ENCODE measurements around the gene LYG2. TPM values are rescaled to one million over a fixed set of nuclear protein-coding genes. Genes with fewer than 3 reads are reported as not detected.
A peak's percentile ranks its signal among the peaks of the same experiment; 100 is the strongest.
"Not testable (repeated sequence)": the region's sequence is repeated elsewhere in the genome, so short reads cannot be mapped to it uniquely, and the experiment has no call there.

Gene LYG2
- total RNA-seq, 2 experiments from 2014 or later = not detected

GRCh38 chr2:99249951-99250350 lies 5.5 kb downstream of the LYG2 start:
- no peak for ATAC-seq
- H3K27me3 Mint-ChIP-seq = no peaks in the 10 kb centered on the region
- no peaks in the 10 kb centered on the region for H3K36me3 Mint-ChIP-seq
- CTCF ChIA-PET = no interaction called here
- no peak for DNase-seq
- no peak overlapping the region for H3K27ac Mint-ChIP-seq
- no peak overlapping the region for H3K4me3 Mint-ChIP-seq
- H3K4me1 Mint-ChIP-seq = no peaks in the 10 kb centered on the region
- peaks cover 4% of the 10 kb centered on the region for H3K9me3 Mint-ChIP-seq (ENCODE audit: low read depth)

GRCh38 chr2:99242151-99242550 lies 13.3 kb downstream of the LYG2 start:
- Mint-ChIP-seq H3K9me3 (ENCODE audit: low read depth) (no peaks in the 10 kb centered on the region), H3K4me1 (no peaks in the 10 kb centered on the region), H3K4me3 (no peak overlapping the region), H3K27me3 (no peaks in the 10 kb centered on the region), H3K36me3 (no peaks in the 10 kb centered on the region), H3K27ac (no peak overlapping the region)
- no peak for DNase-seq
- CTCF ChIA-PET = no interaction called here
- no peak for ATAC-seq

GRCh38 chr2:99240431-99240830 lies 15.0 kb downstream of the LYG2 start:
- Mint-ChIP-seq H3K27me3 (no peaks in the 10 kb centered on the region), H3K9me3 (ENCODE audit: low read depth) (no peaks in the 10 kb centered on the region), H3K27ac (no peak overlapping the region), H3K4me1 (no peaks in the 10 kb centered on the region), H3K36me3 (no peaks in the 10 kb centered on the region), H3K4me3 (no peak overlapping the region)
- CTCF ChIA-PET = no interaction called here
- DNase-seq (no peak), ATAC-seq (no peak)

- Mint-ChIP-seq H3K4me3 (no peak overlapping the region), H3K9me3 (ENCODE audit: low read depth) (no peaks in the 10 kb centered on the region), H3K36me3 (no peaks in the 10 kb centered on the region), H3K27ac (no peak overlapping the region), H3K27me3 (no peaks in the 10 kb centered on the region), H3K4me1 (no peaks in the 10 kb centered on the region)
- CTCF ChIA-PET = no interaction called here
- no peak for DNase-seq
- no peak for ATAC-seq
Measured at GRCh38 chr2:99238599-99238998, 16.9 kb downstream of the LYG2 start.

GRCh38 chr2:99233177-99233576 lies 22.3 kb downstream of the LYG2 start:
- H3K27ac Mint-ChIP-seq; ATAC-seq; H3K9me3 Mint-ChIP-seq (ENCODE audit: low read depth); H3K27me3 Mint-ChIP-seq; CTCF ChIA-PET; H3K4me1 Mint-ChIP-seq; H3K4me3 Mint-ChIP-seq; DNase-seq; H3K36me3 Mint-ChIP-seq: not testable (repeated sequence)

GRCh38 chr2:99217929-99218501 lies 37.5 kb downstream of the LYG2 start:
- DNase-seq (no peak), ATAC-seq (peak; percentile 16)
- Mint-ChIP-seq H3K36me3 (peaks cover 8% of the 10 kb centered on the region), H3K9me3 (ENCODE audit: low read depth) (peaks cover 2% of the 10 kb centered on the region), H3K27me3 (no peaks in the 10 kb centered on the region), H3K27ac (no peak overlapping the region), H3K4me3 (no peak overlapping the region), H3K4me1 (peaks cover 4% of the 10 kb centered on the region)
- CTCF ChIA-PET = no interaction called here

- no peaks in the 10 kb centered on the region for H3K27me3 Mint-ChIP-seq
- no peak overlapping the region for H3K27ac Mint-ChIP-seq
- peaks cover 2% of the 10 kb centered on the region for H3K9me3 Mint-ChIP-seq (ENCODE audit: low read depth)
Measured at GRCh38 chr2:99216096-99216495, 39.4 kb downstream of the LYG2 start.

GRCh38 chr2:99205491-99205890 lies 50.0 kb downstream of the LYG2 start:
- Mint-ChIP-seq H3K27me3 (no peaks in the 10 kb centered on the region), H3K9me3 (ENCODE audit: low read depth) (peaks cover 5% of the 10 kb centered on the region), H3K4me1 (peaks cover 6% of the 10 kb centered on the region), H3K4me3 (no peak overlapping the region), H3K36me3 (peaks cover 39% of the 10 kb centered on the region), H3K27ac (no peak overlapping the region)
- DNase-seq (no peak), ATAC-seq (no peak)
- CTCF ChIA-PET = no interaction called here

More at GRCh38 chr2:99216096-99216495, 39.4 kb downstream of the LYG2 start:
- Mint-ChIP-seq H3K36me3 (peaks cover 6% of the 10 kb centered on the region), H3K4me3 (no peak overlapping the region), H3K4me1 (peaks cover 4% of the 10 kb centered on the region)
- CTCF ChIA-PET = no interaction called here
- ATAC-seq (no peak), DNase-seq (no peak)

- Mint-ChIP-seq H3K36me3 (peaks cover 22% of the 10 kb centered on the region), H3K4me1 (no peaks in the 10 kb centered on the region), H3K9me3 (ENCODE audit: low read depth) (peaks cover 2% of the 10 kb centered on the region), H3K27ac (no peak overlapping the region), H3K27me3 (no peaks in the 10 kb centered on the region), H3K4me3 (no peak overlapping the region)
- ATAC-seq = no peak
- CTCF ChIA-PET = interaction anchor here (1.6 kb wide), 1 partner anchor 9 kb away, joined by 3 read pairs; no protein-coding TSS in a partner anchor
- DNase-seq = no peak
Measured at GRCh38 chr2:99201959-99202678, 53.3 kb downstream of the LYG2 start.

- Mint-ChIP-seq H3K4me1 (no peaks in the 10 kb centered on the region), H3K9me3 (ENCODE audit: low read depth) (peaks cover 2% of the 10 kb centered on the region), H3K36me3 (peaks cover 24% of the 10 kb centered on the region), H3K27ac (no peak overlapping the region), H3K4me3 (no peak overlapping the region), H3K27me3 (no peaks in the 10 kb centered on the region)
- CTCF ChIA-PET = no interaction called here
- no peak for ATAC-seq
- no peak for DNase-seq
Measured at GRCh38 chr2:99200076-99200800, 55.2 kb downstream of the LYG2 start.

- no peak overlapping the region for H3K27ac Mint-ChIP-seq
- no peak for ATAC-seq
- H3K9me3 Mint-ChIP-seq (ENCODE audit: low read depth) = no peaks in the 10 kb centered on the region
- no peak for DNase-seq
- H3K36me3 Mint-ChIP-seq = peaks cover 25% of the 10 kb centered on the region
- CTCF ChIA-PET = interaction anchor here (1.5 kb wide), 1 partner anchor 14 kb away, joined by 5 read pairs; no protein-coding TSS in a partner anchor
- no peaks in the 10 kb centered on the region for H3K4me1 Mint-ChIP-seq
- H3K27me3 Mint-ChIP-seq = no peaks in the 10 kb centered on the region
- no peak overlapping the region for H3K4me3 Mint-ChIP-seq
Measured at GRCh38 chr2:99198103-99198841, 57.2 kb downstream of the LYG2 start.

- ATAC-seq; H3K4me1 Mint-ChIP-seq; H3K9me3 Mint-ChIP-seq (ENCODE audit: low read depth); H3K4me3 Mint-ChIP-seq; DNase-seq; H3K27me3 Mint-ChIP-seq; H3K27ac Mint-ChIP-seq: not testable (repeated sequence)
- CTCF ChIA-PET = interaction anchor here (1.0 kb wide), 1 partner anchor 11 kb away, joined by 3 read pairs; no protein-coding TSS in a partner anchor
- peaks cover 54% of the 10 kb centered on the region for H3K36me3 Mint-ChIP-seq
Measured at GRCh38 chr2:99192364-99192763, 63.1 kb downstream of the LYG2 start.

Data from activated CD8-positive, alpha-beta memory T cell treated with anti-CD3 and anti-CD28 coated beads, Interleukin-2, amount 10 ng/mL, durations not matched to agents 7 days and 5 days (primary cell).